IPS DF 4.7 (cell line): ENCODE measurements around the gene FBXW7.

Source experiments
- DNase-seq: peaks from one replicate; pipeline ENCODE4 v3.0.0-alpha.2; 2013; ENCODE audit warnings: low spot score; ENCODE audit errors: extremely low read depth

Gene FBXW7

DNA sequence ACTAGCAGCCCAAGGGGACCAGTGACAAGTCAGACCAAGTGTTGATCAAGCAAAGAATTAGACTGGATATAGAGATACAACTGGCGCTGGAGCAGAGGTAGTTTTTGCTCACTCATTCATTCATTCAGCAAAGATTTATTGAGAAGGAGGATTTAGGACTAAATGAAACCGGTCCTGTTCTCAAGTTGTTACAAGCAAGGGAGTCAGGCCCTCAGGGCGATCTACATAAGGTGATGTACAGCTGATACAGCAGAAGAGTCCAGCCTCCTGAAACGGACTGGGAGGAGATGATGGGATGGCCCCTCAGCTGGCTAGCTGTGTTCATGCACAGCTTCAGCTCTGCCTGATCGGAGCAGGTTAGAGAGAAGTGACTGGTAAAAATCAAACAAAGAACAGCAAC is 242.4 kb downstream of the FBXW7 start:
- no peak for DNase-seq

DNA sequence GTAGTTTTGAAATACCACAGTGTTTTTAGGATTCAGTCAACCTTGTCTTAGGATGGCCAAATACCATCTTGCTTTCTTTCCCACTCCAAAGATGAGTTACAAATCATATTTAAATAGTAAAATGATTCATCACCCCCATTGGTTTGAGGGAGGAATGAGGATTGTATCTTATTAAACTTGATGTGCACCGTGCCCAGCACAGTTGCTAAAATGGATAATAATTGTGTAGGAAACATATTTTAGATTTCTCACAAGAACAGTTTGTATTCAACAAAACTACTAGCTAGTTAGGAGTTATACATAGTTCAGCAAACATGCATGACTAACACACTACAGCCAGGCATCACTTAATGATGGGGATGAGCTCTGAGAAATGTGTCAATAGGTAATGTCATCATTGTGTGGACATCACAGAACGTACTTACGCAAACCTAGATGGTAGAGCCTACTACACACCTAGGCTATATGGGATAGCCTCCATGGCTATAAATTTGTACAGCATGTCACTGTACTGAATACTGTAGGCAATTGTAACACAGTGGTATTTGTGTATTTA is 245.4 kb downstream of the FBXW7 start:
- DNase-seq: no peak

DNA sequence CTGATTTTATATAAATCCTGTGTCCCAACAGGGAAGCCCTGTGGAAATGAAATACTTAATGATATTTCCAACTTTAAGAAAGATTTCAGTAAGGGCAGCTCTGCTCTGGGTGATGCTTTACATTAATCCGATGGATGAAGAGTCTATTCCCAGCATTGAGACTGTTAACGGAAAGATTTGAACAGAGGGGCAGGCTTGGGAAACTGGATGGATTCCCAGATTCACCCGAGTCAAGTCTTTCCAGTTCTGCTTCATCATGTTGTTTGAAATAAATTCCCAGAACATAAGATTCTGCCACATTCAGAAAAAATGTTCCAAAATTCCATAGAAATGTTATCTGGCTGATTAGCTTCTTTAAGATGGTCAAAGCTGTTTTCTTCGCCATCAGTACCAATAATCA is 246.0 kb downstream of the FBXW7 start:
- DNase-seq: no peak

DNA sequence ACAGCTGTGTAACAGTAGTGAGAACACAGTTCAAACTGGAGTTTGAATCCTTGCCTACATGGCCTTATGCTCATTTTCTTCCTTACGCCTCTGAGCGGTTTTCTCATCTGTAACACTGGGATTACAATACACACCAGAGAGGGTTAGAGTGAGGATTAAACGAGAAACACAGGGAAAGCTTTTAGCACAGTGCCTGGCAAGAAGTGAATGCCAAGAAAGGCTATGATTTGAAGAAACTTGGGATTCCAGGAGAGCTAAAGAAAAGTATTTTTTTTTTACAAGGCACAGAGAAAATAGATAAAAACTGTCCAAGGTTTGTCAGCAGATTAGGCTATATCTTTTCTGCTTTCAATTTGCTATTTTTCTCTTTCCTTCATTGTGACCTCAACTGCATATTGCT is 246.4 kb downstream of the FBXW7 start:
- DNase-seq: no peak

DNA sequence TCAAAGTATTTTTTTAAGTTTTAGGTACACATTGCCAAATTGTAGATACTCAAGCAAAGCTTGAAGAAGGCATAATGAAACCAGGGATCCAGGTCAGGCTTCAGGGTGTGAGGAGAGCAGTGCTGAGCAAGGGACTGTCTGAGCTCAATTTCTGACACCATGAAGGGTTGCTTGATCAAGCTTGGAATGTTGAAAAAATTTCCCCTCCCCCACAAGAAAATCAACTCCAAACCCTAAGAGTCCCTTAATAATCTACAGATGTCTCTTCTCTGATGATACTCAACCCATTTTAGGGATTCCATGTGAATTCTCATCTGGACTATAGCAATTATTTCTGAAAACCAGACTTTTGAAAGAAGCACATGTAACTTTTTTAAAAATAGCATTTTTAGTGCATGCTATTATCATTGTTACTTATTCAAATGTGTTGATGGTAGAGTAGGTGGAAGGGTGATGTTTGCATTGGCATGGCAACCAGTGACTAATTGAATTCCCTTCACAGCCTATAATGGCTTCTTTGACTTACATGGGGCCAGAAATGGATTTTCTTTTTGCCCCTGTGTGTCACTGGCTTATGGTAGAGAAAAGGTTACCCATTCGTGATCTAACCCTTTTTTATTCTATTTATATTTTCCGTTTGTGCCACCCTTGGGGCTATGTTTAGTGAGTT is 252.0 kb downstream of the FBXW7 start:
- DNase-seq: no peak

GRCh38 chr4:152281822-152282221 is 254.1 kb downstream of the FBXW7 start:
- no peak for DNase-seq

GRCh38 chr4:152281211-152281610 is 254.7 kb downstream of the FBXW7 start:
- no peak for DNase-seq

GRCh38 chr4:152279234-152279566 is 256.7 kb downstream of the FBXW7 start:
- DNase-seq: no peak

DNA sequence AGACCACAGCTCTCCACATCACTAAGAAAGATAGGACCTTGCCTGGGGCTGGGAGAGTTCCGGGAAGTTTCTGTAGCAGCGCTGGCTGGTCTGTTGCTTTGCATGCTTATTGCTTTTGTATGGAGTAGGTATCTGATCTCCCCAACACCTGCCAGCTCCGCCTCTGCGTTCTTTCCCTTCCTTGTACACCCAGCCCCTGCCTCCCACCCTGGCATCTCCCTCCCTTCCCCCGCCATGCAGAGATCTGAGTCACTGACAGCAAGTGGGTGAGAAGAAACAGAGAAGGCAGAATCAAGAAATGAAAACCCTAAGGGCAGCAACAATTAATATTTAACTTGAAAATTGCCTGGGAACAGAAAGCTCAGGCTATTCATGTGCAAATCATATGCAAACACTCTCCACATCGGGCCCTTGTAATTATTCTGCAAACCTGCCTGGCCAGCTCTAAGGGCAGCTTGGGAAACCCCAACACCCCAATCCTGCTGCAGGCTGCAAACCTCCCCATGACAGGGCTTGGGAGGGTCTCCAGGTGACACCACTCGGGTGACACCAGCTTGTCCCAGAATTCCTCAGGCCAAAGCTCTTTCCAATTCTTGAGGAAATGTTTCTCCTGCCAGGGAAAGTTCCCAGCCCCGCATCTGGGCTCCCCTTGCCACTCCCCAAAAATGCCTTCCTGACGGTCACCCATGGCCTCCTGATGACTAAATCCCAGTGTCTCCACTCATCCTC is 257.2 kb downstream of the FBXW7 start:
- no peak for DNase-seq

DNA sequence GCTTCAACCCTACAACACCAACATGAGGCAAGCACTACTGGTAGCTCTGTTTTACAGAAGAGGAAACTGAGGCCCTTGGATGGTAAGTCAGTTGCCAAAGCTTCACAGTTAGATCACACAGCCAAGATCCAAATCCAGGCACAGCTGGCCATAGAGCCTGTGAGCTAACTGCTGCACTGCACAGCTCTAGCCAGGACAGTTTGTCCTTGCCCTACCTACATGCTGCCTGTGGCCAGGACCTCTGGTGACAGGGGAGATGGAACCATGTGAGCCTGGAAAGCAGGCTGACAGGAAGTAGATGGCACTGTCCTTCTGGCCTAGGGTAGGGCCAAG is 257.8 kb downstream of the FBXW7 start:
- DNase-seq: no peak

- DNase-seq: no peak
Observed at GRCh38 chr4:152277333-152277732, 258.6 kb downstream of the FBXW7 start.

GRCh38 chr4:152273343-152273742 is 262.5 kb downstream of the FBXW7 start:
- no peak for DNase-seq
